GM23338 (cell line): ENCODE data around the gene MOB3B.

ENCODE experiments used
- CREB1 ChIP-seq: fragments of 250-450 bp; sonication (Bioruptor Pico); IDR thresholded peaks from 2 replicates; pipeline ENCODE4 v1.5.0; 2020; ENCODE audit warnings: low read depth, mild to moderate bottlenecking, moderate library complexity
- CTCF ChIP-seq, 2 experiments: fragments of 200-600 bp in 1 of 2; sonication (generic) in 1 of 2; conservative IDR thresholded peaks; 2 replicates each; pipeline versions ENCODE4 v1.5.1 to v1.6.1; 2016 to 2017; ENCODE audit warnings: antibody characterized with exemption in 2 of 2, low read depth in 2 of 2, mild to moderate bottlenecking in 2 of 2, moderate library complexity in 1 of 2
- ETS1 ChIP-seq: IDR thresholded peaks from 2 replicates; pipeline ENCODE4 v1.6.1; 2016; ENCODE audit warnings: antibody characterized with exemption
- EZH2 ChIP-seq: fragments of 200-600 bp; sonication (generic); IDR thresholded peaks from one replicate; pipeline ENCODE4 v1.8.0; 2017; ENCODE audit warnings: antibody characterized with exemption, mild to moderate bottlenecking, low read depth; ENCODE audit not compliant: unreplicated experiment
- EZH2phosphoT487 ChIP-seq: fragments of 200-600 bp; sonication (generic); IDR thresholded peaks from one replicate; pipeline ENCODE4 v1.8.1; 2018; ENCODE audit warnings: antibody characterized with exemption; ENCODE audit not compliant: unreplicated experiment
- JUNB ChIP-seq: IDR thresholded peaks from one replicate; pipeline ENCODE4 v1.6.1; 2016; ENCODE audit warnings: antibody characterized with exemption; ENCODE audit not compliant: unreplicated experiment
- NANOG ChIP-seq: IDR thresholded peaks from 2 replicates; pipeline ENCODE4 v1.6.1; 2016; ENCODE audit warnings: antibody characterized with exemption, borderline replicate concordance
- POLR2AphosphoS5 ChIP-seq: IDR thresholded peaks from 2 replicates; pipeline ENCODE4 v1.6.1; 2016; ENCODE audit warnings: antibody characterized with exemption, low read depth
- REST ChIP-seq: IDR thresholded peaks from one replicate; pipeline ENCODE4 v1.6.1; 2018; ENCODE audit warnings: antibody characterized with exemption; ENCODE audit not compliant: unreplicated experiment
- STAT1 ChIP-seq: IDR thresholded peaks from one replicate; pipeline ENCODE4 v1.6.1; 2016; ENCODE audit warnings: antibody characterized with exemption; ENCODE audit not compliant: unreplicated experiment
- ZNF114 ChIP-seq: fragments of 250-450 bp; sonication (Bioruptor Pico); IDR thresholded peaks from 2 replicates; pipeline ENCODE4 v1.5.0; 2020; ENCODE audit warnings: mild to moderate bottlenecking, moderate library complexity
- ZNF331 ChIP-seq: fragments of 250-450 bp; sonication (Bioruptor Pico); IDR thresholded peaks from 2 replicates; pipeline ENCODE4 v1.5.0; 2020; ENCODE audit warnings: low read depth, mild to moderate bottlenecking, moderate library complexity
- ZNF462 ChIP-seq: fragments of 250-450 bp; sonication (Bioruptor Pico); IDR thresholded peaks from 2 replicates; pipeline ENCODE4 v1.5.0; 2020; ENCODE audit warnings: mild to moderate bottlenecking, moderate library complexity

- TF ChIP-seq EZH2phosphoT487 (no peak), CTCF (conservative IDR thresholded peaks at IDR 0.05; ENCODE audit: low read depth in 2 of 2) (no peak), ZNF114 (no peak), POLR2AphosphoS5 (no peak), EZH2 (no peak), CREB1 (CRISPR knock-in tag) (no peak), REST (no peak), JUNB (no peak), ZNF462 (no peak), STAT1 (no peak), ETS1 (no peak), NANOG (no peak), ZNF331 (CRISPR knock-in tag) (no peak)
Observed at GRCh38 chr9:27297050-27297449, 232.6 kb downstream of the MOB3B start, which contains the start of gene EQTN.
